Erythroblast (primary cell): ENCODE measurements around the gene KRT24.

Source experiments
- GATA1 ChIP-seq: IDR thresholded peaks from 2 replicates; pipeline ENCODE4 v1.6.1; 2011; ENCODE audit warnings: low read depth, mild to moderate bottlenecking, control low read depth, low read length, moderate library complexity
- POLR2A ChIP-seq: IDR thresholded peaks from 2 replicates; pipeline ENCODE4 v1.6.1; 2011; ENCODE audit warnings: mild to moderate bottlenecking, low read length

DNA sequence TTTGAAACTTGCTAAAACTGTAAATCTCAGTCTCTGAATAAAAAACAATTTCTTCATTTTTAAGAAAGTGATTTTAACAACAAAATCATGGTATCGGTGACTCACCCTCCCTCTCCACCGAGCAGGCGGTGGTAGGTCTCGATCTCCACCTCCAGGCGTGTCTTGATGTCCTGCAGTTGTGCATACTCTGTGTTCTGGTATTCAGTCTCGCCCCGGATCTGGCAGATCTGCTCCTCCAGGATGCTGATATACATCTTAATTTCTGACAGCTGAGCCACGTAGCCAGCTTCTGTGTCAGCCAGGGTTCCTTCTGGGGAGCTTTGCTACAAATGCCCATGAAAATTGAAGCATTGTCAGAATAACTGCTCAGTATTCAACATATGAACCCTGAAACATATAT is 15.4 kb upstream of the KRT24 start:
- no peak for TF ChIP-seq POLR2A
- TF ChIP-seq GATA1 = no peak
